HG03432 (cell line): ENCODE results near the gene JUND.
"Not testable (repeated sequence)": the region's sequence is repeated elsewhere in the genome, so short reads cannot be mapped to it uniquely, and the experiment has no call there.

Experiments
- ATAC-seq: cut with Tn5 transposase; IDR thresholded peaks from one replicate; pipeline ENCODE4 v1.9.1; 2021; ENCODE audit warnings: mild to moderate bottlenecking, moderate library complexity; ENCODE audit not compliant: unreplicated experiment

Gene JUND

GRCh38 chr19:18281082-18282020, at the start of gene JUND:
JUND (minus strand) TSS chr19:18281622; CDS start chr19:18281484, 138 bp downstream.
- ATAC-seq = peak; percentile 60

- no peak for ATAC-seq
Measured at GRCh38 chr19:18330868-18331267, 49.4 kb upstream of the JUND start.

- no peak for ATAC-seq
Measured at GRCh38 chr19:18329035-18329376, 47.6 kb upstream of the JUND start.

- ATAC-seq = peak; percentile 84
Measured at GRCh38 chr19:18328340-18329034, 47.1 kb upstream of the JUND start.

GRCh38 chr19:18326772-18327171, 45.4 kb upstream of the JUND start:
- no peak for ATAC-seq

GRCh38 chr19:18324373-18324731, 42.9 kb upstream of the JUND start:
- ATAC-seq = not testable (repeated sequence)

GRCh38 chr19:18322759-18323460, 41.5 kb upstream of the JUND start, which contains the start of gene LSM4:
LSM4 (minus strand) TSS chr19:18323076; CDS start chr19:18323020, 56 bp downstream.
- ATAC-seq = peak; percentile 94

GRCh38 chr19:18322318-18322758, 40.9 kb upstream of the JUND start:
- peak; percentile 7 for ATAC-seq

GRCh38 chr19:18321734-18322102, 40.3 kb upstream of the JUND start:
- ATAC-seq = no peak

- ATAC-seq = no peak
Measured at GRCh38 chr19:18320865-18321733, 39.7 kb upstream of the JUND start.

GRCh38 chr19:18319591-18320135, 38.2 kb upstream of the JUND start:
- ATAC-seq = no peak

GRCh38 chr19:18317961-18318800, 36.8 kb upstream of the JUND start:
- ATAC-seq = no peak

- no peak for ATAC-seq
Measured at GRCh38 chr19:18313398-18313797, 32.0 kb upstream of the JUND start.

- ATAC-seq = no peak
Measured at GRCh38 chr19:18312092-18312534, 30.7 kb upstream of the JUND start.

GRCh38 chr19:18311502-18312091, 30.2 kb upstream of the JUND start:
- ATAC-seq = no peak

- no peak for ATAC-seq
Measured at GRCh38 chr19:18310966-18311365, 29.5 kb upstream of the JUND start.

GRCh38 chr19:18310118-18310909, 28.9 kb upstream of the JUND start:
- ATAC-seq = no peak

GRCh38 chr19:18309525-18310064, 28.2 kb upstream of the JUND start:
- no peak for ATAC-seq
